GM19438 (cell line): ENCODE measurements around the gene NR3C1.

Experiments used
- ATAC-seq: cut with Tn5 transposase; IDR thresholded peaks from one replicate; pipeline ENCODE4 v1.9.1; 2021; ENCODE audit warnings: low read depth; ENCODE audit not compliant: unreplicated experiment

Gene NR3C1

GRCh38 chr5:143315214-143315613 lies 88.3 kb downstream of the NR3C1 start:
- ATAC-seq: no peak

DNA sequence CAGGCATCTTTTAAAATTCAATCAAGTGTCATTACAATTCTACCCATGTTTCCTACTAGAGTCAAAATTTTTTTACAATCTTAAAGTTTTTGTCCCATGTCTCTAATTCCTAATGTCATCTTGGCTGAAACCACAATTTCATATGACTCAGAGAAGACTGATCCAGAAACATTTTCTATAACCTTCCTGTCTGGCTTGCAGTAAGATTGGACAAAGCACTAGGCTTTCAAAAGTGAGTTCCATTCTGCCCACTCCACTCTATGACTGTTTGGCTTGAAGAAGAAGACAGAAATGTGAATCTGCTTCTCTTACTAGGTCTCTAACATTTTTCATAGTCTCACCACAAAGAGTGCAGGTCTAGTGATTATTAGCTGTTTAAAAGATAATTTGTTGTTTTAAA lies 88.8 kb downstream of the NR3C1 start:
- no peak for ATAC-seq

DNA sequence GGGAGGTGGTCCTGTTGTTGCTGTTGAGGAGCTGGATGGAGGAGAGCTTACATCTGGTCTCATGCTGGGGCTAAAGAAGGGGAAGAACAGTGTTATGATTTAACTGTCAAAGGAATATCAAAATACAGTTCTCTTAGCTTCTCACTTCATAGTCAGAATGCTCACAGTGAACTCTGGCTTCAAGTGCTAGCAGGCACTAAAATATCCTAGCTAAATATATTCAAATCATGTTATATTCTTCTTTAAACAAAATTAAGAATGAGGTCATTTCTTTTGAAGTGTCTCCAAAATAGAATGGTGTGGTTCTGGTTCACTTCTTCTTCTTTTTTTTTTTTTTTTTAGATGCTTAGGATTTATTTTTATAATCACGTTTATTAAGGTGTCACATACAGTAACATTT lies 89.4 kb downstream of the NR3C1 start:
- no peak for ATAC-seq

- ATAC-seq: no peak
Observed at GRCh38 chr5:143313298-143313852, 90.1 kb downstream of the NR3C1 start.

- ATAC-seq: no peak
Observed at GRCh38 chr5:143312822-143313221, 90.7 kb downstream of the NR3C1 start.

DNA sequence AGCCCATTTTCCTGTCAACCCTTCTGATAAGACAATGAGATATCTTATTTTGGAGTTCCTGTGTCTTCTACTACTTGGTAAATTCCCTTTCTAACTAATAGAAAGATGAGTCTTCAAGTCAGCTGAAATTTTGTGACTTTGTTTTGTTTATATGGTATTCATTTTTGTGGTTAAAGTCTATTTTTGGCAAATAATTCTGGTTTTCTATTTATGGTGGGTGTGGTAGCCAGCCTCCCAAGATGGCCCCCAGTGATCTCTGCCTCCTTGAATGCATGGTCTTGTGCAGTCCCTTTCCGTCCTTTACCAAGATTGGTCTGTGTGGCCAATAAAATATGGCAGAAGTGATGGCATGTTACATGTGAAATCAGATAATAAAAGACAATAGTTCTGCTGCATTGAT lies 91.5 kb downstream of the NR3C1 start:
- no peak for ATAC-seq

DNA sequence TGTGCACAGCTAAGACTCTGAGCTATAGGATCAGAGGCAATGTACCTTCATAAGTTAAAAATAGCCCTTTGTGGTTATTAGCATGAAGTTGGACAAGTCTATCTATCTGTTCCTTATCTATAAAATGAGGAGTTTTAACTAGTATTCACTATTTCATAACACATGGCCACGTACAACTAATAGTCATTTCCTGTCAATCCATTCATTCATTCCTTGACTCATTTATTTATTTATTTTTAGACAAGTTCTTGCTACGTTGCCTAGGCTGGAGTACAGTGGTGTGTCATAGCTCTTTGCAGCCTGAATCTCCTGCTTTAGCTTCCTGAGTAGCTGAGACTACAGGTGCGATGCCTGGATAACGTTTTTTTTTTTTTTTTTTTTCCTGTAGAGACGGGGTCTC lies 92.1 kb downstream of the NR3C1 start:
- ATAC-seq: no peak

- no peak for ATAC-seq
Observed at GRCh38 chr5:143309661-143310431, 93.6 kb downstream of the NR3C1 start.

DNA sequence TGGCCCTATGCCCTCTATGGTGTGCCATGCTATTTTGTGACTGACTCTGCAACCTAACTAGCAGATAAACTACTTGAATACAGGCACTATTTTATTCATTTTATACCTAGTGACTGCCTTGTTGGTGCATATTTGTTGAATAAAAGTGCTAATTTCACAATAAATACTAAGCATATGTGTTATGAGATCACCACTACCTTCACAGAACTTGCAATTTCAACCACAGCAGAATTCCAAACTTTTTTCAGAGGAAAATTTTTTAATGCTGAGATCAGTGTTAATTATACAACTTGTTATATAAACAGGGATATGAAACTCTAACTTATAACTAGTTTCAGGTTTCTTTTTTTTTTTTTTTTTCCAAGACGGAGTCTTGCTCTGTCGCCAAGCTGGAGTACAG lies 94.8 kb downstream of the NR3C1 start:
- no peak for ATAC-seq

- ATAC-seq: no peak
Observed at GRCh38 chr5:143306040-143306439, 97.4 kb downstream of the NR3C1 start.

DNA sequence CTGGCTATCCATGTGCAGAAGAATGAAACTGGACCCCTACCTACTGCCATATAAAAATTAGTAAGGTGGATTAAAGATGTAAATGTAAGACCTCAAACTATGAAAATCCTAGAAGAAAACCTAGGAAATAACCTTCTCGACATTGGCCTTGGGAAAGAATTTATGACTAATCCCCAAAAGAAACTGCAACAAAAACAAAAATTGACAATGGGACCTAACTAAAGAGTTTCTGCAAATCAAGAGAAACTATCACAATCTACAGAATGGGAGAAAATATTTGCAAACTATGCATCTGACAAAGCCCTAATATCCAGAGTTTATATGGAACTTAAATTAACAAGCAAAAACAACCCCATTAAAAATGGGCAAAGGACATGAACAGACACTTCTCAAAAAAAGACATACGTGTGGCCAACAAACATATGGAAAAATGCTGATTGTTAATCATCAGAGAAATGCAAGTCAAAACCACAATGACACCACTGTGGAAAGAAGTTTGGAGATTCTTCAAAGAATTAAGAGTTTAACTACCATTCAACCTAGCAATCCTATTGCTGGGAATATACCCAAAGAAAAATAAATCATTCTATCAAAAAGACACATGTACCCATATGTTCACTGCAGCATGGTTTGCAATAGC lies 98.5 kb downstream of the NR3C1 start:
- ATAC-seq: no peak

DNA sequence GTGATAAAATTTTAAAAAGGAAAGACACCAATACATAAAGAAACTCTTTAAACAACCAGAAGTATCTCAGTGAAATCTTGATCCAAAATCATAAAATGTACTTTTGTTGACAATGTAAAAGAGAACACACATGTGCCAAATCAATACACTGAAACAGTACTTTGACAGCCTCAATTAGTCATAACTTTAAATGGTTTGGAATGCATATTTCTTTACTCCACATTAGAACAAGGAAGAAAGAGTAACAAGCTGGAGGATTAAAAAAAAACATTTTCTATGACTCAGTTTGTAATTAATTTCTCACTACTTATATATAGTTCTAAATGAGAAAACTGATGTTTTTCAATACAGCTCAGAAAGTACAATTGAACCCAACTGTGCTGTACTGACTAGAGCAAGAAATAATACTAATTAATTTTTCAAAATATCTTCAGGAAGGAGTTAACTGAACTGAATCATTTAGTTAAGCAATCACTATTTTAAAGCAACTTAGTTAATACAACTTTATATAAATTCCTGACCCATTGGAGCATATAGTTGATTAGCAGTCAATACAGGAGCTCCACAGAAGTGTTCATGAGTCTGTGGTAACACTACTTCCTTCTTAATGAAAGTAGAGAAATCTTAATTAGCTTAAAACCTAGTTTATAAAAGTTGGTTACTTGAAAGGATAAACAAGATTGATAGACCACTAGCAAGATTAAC lies 101.0 kb downstream of the NR3C1 start:
- no peak for ATAC-seq

DNA sequence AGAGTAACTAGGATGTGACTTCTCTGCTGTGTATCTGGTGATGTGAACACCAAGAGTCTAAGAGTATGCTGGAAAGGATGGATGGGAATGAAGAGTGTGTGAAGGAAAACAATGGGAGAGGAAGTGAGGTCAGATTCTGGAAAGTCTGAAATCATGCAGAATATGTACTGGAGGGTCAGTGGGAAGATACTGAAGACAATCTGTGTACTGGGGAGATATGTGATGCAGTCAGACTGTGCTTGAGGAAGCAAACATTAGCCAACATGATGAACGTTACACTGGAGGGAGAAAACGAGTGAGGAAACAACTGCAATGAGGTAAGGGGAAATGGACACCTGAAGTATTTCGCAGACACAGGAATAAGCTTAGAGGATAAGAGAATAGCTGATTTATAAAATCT lies 105.7 kb downstream of the NR3C1 start:
- no peak for ATAC-seq

- ATAC-seq: no peak
Observed at GRCh38 chr5:143290125-143290524, 113.4 kb downstream of the NR3C1 start.

- ATAC-seq: no peak
Observed at GRCh38 chr5:143284521-143284920, 119.0 kb downstream of the NR3C1 start.

GRCh38 chr5:143284002-143284401 lies 119.5 kb downstream of the NR3C1 start:
- no peak for ATAC-seq

DNA sequence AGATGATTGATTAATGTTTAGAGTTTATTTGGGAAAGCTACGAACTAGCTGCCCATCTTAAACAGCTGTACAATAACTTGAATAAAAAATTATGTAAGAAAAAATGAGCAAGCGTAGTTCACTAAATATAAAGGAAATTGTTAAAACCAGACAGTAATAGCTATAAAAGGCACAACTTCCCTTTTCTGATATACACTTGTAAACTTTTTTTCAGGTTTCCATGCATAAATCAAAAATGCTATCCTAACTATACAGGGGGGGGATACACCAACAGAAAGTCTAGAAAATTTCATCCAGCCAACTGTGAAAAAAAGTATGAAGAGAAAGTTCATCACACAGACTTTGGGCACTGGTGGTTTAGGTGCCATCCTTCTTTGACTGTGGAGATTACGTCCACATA lies 122.3 kb downstream of the NR3C1 start:
- ATAC-seq: no peak

- ATAC-seq: no peak
Observed at GRCh38 chr5:143279698-143280097, 123.8 kb downstream of the NR3C1 start.

DNA sequence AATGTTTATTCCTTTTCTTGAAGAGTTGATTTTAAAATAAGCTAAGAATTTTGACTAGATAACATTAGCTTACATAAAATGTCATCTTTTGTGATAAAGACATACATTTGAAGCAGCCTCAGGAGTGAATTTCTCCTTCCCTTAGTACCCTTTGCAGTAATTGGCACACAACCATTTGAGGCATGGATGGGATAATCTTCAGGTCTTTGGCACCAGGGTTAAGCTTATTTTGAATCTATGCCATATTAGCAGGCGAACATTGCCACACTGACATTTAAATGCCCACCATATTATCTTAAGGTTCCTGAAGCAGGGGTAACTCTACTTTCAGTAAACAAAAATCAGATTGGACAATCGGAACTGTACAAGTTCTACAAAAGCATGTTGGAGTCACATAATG lies 126.0 kb downstream of the NR3C1 start:
- ATAC-seq: no peak

DNA sequence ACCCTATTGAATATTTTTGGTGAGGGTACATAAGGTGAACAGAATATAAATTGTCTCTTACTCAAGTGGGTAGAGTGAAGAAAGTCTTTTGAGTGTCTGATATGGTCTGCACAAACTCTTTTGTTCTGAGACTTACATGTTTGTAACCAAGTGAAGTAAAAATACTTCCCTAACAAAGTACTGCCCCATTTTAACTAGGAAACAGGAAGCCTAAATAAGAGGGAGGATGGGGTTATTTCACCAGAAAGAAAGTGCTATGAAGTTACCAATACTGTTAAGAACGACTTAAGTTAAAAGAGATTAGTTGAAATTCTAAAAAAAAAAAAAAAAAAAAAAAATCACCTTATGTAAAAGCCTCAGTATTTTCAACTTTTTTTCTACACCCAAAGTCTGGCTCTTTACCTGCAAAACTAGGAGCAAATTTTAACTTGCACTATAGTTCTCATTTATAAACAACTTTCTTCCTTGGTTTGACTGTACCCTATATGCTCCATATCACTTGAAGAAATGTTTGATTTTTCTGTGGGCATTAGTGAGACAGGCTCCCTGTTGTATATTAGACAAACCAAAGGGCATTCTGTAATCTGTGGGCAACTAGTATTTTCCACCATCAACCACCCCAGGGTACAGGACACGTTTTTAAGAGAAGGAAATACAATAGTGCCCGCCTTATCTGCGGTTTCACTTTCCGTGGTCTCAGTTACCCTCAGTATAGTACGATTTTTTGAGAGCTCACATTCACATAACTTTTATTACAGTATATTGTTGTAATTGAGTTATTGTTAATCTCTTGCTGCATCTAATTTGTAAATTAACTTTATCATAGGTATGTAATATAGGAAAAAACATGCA lies 127.7 kb downstream of the NR3C1 start:
- no peak for ATAC-seq

DNA sequence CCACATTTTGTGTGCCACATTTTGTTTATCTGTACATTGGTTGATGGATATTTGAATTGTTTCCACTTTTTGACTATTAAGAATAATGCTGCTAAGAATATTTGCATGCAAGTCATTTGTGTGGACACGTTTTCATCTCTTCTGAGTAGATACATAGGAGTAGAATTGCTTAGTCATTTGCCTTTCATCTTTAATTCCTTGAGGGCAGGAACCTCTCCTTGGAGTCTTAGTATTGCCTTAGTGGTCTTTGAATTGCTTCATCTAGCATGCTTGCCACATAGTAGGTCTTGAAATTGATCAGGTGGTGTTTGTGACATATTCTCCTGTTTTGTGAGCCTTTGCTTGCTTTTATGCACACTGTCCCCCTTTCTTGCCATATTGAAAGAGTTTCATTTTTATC lies 128.5 kb downstream of the NR3C1 start:
- no peak for ATAC-seq
